ENCODE measurements around the gene ST7L. TPM values are rescaled to one million over a fixed set of nuclear protein-coding genes. Genes with fewer than 3 reads are reported as not detected.

Gene ST7L
- total and polyA plus RNA-seq, 9 of the 15 experiments (the other 6 are each of a cell fraction or from before 2014, with no cell fraction given): 9.0 to 32.5 (median 26.6) TPM

DNA sequence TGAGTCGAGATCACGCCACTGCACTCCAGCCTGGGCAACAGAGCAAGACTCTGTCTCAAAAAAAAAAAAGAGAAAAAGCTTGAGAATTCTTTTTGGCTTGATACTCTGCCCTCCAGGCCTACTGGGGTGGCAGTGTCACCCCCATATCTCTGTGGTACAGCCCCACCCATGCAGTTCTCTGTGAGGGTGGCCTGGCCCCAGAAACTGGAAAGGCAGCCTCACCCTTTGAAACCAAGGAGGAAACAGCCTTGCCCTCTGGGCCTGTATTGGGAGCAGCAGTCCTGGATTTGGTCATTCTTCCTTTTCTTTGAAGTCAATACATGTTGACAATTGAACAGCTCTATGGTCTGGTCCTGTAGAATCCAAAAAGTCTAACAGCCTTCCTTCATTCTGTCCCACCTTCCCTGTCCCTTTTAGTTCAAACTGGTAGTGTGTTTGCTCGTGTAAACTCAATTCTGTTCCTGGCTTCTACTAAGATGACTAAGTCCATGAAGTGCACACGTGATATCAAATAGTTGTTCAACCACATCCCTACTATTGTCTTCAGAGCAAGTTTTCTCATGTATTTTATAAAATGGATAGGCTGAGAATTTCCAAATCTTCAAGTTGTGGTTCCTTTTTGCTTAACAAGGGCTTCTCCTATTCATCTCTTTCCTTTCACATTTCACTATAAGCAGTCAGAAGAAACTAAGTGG is 13.2 kb downstream of the ST7L start (continued):
- TF ChIP-seq SAFB2 (IDR thresholded peaks at IDR 0.05; ENCODE audit: borderline replicate concordance, low read depth, low read length, severe bottlenecking) (no peak), MEF2A (IDR thresholded peaks at IDR 0.05; ENCODE audit: control insufficient read depth, low read depth, low read length) (no peak), SMARCC2 (IDR thresholded peaks at IDR 0.05; ENCODE audit: low read depth) (no peak), RBM15 (IDR thresholded peaks at IDR 0.05; ENCODE audit: insufficient read depth, low read length) (no peak), MECOM (CRISPR knock-in tag; IDR thresholded peaks at IDR 0.05) (no peak), MCM2 (IDR thresholded peaks at IDR 0.05; ENCODE audit: low read depth) (no peak)
- TF ChIP-seq, protein P1, sequence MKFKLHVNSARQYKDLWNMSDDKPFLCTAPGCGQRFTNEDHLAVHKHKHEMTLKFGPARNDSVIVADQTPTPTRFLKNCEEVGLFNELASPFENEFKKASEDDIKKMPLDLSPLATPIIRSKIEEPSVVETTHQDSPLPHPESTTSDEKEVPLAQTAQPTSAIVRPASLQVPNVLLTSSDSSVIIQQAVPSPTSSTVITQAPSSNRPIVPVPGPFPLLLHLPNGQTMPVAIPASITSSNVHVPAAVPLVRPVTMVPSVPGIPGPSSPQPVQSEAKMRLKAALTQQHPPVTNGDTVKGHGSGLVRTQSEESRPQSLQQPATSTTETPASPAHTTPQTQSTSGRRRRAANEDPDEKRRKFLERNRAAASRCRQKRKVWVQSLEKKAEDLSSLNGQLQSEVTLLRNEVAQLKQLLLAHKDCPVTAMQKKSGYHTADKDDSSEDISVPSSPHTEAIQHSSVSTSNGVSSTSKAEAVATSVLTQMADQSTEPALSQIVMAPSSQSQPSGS (CRISPR knock-in tag; IDR thresholded peaks at IDR 0.05): no peak
- TF ChIP-seq, protein P2, sequence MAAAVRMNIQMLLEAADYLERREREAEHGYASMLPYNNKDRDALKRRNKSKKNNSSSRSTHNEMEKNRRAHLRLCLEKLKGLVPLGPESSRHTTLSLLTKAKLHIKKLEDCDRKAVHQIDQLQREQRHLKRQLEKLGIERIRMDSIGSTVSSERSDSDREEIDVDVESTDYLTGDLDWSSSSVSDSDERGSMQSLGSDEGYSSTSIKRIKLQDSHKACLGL (CRISPR knock-in tag; IDR thresholded peaks at IDR 0.05; ENCODE audit: borderline replicate concordance, poor library complexity, severe bottlenecking): no peak

DNA sequence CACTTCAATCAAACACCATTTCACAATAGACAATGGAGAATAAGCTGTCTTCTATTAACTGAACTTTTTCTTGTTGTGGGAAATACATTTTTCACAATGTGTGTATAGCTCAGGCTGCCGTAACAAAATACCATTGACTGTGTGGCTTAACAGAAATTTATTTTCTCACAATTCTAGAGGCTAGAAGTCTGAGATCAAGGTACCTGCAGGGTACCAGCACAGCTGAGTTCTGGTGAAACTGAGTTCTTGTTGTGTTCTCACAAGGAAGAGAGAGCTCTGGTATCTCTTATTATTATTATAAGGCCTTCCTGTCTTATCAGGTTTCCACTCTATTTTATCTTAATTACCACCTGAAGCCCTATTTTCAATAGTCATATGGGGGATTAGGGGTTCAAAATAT is 15.4 kb downstream of the ST7L start:
- H3K27me3 ChIP-seq (ENCODE audit: control insufficient read depth in 2 of 2, insufficient read depth in 2 of 2, low read length in 2 of 2): no peaks in the 10 kb centered on the region
- ATAC-seq: no peak
- DNase-seq (ENCODE audit: extremely low read depth in 1 of 4, low spot score in 3 of 4): no peak
- no peaks in the 10 kb centered on the region for H3K79me2 ChIP-seq (ENCODE audit: control insufficient read depth, insufficient read depth, low read length)
- H3K9me1 ChIP-seq (ENCODE audit: control insufficient read depth, insufficient read depth, low read length): no peaks in the 10 kb centered on the region
- H3K36me3 ChIP-seq (ENCODE audit: control insufficient read depth, insufficient read depth, low read length): peaks cover 27% of the 10 kb centered on the region
- no peak for FAIRE-seq
- no TSS peak for BruUV-seq (replicated peaks)
- H3K27ac ChIP-seq (ENCODE audit: extremely low read depth, low read depth, low read length): no peak overlapping the region
- no peaks in the 10 kb centered on the region for H4K20me1 ChIP-seq (replicated peaks; ENCODE audit: control insufficient read depth, insufficient read depth, low read length)
- intact Hi-C loops (cut with micrococcal nuclease) (no loop called here), in situ Hi-C loops (cut with MboI) (no loop called here)
- H3K9ac ChIP-seq (ENCODE audit: insufficient read depth in 1 of 2, low read depth in 2 of 2, low read length in 2 of 2): no peak overlapping the region
- no peak overlapping the region for H3K4me3 ChIP-seq
- POLR2A ChIA-PET: interaction anchor here (0.7 to 1.4 kb wide), 3 partner anchors 9 to 211 kb away, joined by 3 to 5 read pairs (median 3); no protein-coding TSS in a partner anchor
- H2AFZ ChIP-seq (ENCODE audit: low read depth, low read length): no peak overlapping the region
- no peaks in the 10 kb centered on the region for H3K4me1 ChIP-seq (replicated peaks in 1 of 2; ENCODE audit: control insufficient read depth in 2 of 2, insufficient read depth in 2 of 2, low read length in 2 of 2)
- H3K9me3 ChIP-seq (replicated peaks; ENCODE audit: control insufficient read depth, insufficient read depth, low read depth, low read length): no peaks in the 10 kb centered on the region
- H3K4me2 ChIP-seq (ENCODE audit: insufficient read depth, low read length): no peak overlapping the region
- WGBS (ENCODE audit: insufficient coverage, low coverage, missing lambda C conversion rate): 92% methylated on average over 1 of the region's 1 CpG
- CTCF ChIA-PET (ENCODE audit: low intra/inter-chr PET ratio): no interaction called here
- no peak for TF ChIP-seq SMAD2 (IDR thresholded peaks at IDR 0.05; ENCODE audit: low read depth, low read length)
- TF ChIP-seq, protein P3, sequence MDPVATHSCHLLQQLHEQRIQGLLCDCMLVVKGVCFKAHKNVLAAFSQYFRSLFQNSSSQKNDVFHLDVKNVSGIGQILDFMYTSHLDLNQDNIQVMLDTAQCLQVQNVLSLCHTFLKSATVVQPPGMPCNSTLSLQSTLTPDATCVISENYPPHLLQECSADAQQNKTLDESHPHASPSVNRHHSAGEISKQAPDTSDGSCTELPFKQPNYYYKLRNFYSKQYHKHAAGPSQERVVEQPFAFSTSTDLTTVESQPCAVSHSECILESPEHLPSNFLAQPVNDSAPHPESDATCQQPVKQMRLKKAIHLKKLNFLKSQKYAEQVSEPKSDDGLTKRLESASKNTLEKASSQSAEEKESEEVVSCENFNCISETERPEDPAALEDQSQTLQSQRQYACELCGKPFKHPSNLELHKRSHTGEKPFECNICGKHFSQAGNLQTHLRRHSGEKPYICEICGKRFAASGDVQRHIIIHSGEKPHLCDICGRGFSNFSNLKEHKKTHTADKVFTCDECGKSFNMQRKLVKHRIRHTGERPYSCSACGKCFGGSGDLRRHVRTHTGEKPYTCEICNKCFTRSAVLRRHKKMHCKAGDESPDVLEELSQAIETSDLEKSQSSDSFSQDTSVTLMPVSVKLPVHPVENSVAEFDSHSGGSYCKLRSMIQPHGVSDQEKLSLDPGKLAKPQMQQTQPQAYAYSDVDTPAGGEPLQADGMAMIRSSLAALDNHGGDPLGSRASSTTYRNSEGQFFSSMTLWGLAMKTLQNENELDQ (CRISPR knock-in tag; IDR thresholded peaks at IDR 0.05; ENCODE audit: borderline replicate concordance): no peak
- TF ChIP-seq FOXJ3 (CRISPR knock-in tag; IDR thresholded peaks at IDR 0.05): no peak
- no peak for TF ChIP-seq TAF1 (IDR thresholded peaks at IDR 0.05; ENCODE audit: control insufficient read depth, extremely low read depth, insufficient read depth, low read length, severe bottlenecking)
- no peak for TF ChIP-seq ARHGAP35 (IDR thresholded peaks at IDR 0.05; ENCODE audit: partially characterized antibody)
- TF ChIP-seq ARNT (IDR thresholded peaks at IDR 0.05): no peak

All from K562 (cell line).